ENCODE measurements around the gene ATP11C. TPM values are rescaled to one million over a fixed set of nuclear protein-coding genes. Genes with fewer than 3 reads are reported as not detected.

ATP11C gene
- total RNA-seq, 4 donors from 2014 or later, result 6.4 to 26.0 (median 15.4) TPM

DNA sequence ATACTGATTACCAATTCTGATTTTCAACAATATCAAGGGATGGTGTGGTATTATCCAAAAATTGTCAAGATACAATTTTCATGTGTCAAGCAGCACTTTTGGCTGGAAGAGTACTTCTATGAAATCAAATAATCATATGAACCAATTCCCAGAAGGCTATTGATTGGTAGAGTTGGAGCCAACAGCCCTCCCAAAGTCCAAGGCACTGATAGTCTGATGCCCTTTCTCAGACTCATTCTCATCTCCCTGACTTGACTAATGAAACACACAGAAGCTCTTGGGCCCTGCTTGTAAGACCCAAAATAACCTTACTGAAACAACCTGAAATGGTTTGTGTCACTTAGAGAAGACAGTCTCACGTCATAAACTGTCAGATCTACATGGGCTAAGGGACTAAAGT is 48.9 kb downstream of the ATP11C start:
- no peak for DNase-seq
- TF ChIP-seq EP300 (IDR thresholded peaks at IDR 0.05; ENCODE audit: low read depth), result no peak
- no peak for TF ChIP-seq POLR2AphosphoS5 (IDR thresholded peaks at IDR 0.05)
- no peak for TF ChIP-seq POLR2A (IDR thresholded peaks at IDR 0.05)
- TF ChIP-seq, protein P1, sequence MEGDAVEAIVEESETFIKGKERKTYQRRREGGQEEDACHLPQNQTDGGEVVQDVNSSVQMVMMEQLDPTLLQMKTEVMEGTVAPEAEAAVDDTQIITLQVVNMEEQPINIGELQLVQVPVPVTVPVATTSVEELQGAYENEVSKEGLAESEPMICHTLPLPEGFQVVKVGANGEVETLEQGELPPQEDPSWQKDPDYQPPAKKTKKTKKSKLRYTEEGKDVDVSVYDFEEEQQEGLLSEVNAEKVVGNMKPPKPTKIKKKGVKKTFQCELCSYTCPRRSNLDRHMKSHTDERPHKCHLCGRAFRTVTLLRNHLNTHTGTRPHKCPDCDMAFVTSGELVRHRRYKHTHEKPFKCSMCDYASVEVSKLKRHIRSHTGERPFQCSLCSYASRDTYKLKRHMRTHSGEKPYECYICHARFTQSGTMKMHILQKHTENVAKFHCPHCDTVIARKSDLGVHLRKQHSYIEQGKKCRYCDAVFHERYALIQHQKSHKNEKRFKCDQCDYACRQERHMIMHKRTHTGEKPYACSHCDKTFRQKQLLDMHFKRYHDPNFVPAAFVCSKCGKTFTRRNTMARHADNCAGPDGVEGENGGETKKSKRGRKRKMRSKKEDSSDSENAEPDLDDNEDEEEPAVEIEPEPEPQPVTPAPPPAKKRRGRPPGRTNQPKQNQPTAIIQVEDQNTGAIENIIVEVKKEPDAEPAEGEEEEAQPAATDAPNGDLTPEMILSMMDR (IDR thresholded peaks at IDR 0.05), result no peak
- 57 to 100% methylated on average over 1 of the region's 1 CpG for WGBS, 2 donors (ENCODE audit: low coverage in 1 of 2)
- Histone ChIP-seq H3K36me3 (no peaks in the 10 kb centered on the region), H3K27ac (no peak overlapping the region), H3K4me3 (no peak overlapping the region), H3K4me1 (no peaks in the 10 kb centered on the region), H3K27me3 (no peaks in the 10 kb centered on the region), H3K9me3 (no peaks in the 10 kb centered on the region)
- in situ Hi-C loops (cut with MboI; ENCODE audit: low pct_ligation_motif_present in 1 of 4, low pct_unique_long_range_greater_than_20kb in 1 of 4, low sequenced_read_pairs in 3 of 4), result no loop called here
- intact Hi-C loops (cut with DNase I; ENCODE audit: low total_unique reads), result no loop called here

DNA sequence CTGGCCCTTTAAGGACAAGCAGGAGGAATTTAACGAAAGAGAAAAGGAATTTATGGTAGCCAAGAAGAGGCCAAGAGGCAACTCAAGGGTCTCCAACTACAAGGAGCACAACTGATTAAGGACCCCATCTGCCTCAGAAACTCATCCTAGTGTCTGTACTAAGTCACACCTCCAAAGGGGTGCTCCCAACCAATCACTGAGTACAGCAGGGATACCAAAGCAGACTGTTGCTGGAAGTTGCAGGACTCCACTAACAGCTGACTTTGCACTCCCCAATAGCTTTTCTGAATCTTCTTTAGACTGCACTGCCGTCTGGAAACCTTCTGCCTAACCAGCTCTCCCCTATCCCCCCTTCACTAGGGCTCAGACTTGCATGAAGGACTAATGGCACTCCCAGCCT is 50.6 kb downstream of the ATP11C start:
- DNase-seq, result no peak
- no peaks in the 10 kb centered on the region for H3K4me1 ChIP-seq
- no peak overlapping the region for H3K27ac ChIP-seq
- H3K36me3 ChIP-seq, result no peaks in the 10 kb centered on the region
- no peaks in the 10 kb centered on the region for H3K27me3 ChIP-seq
- intact Hi-C loops (cut with DNase I; ENCODE audit: low total_unique reads), result no loop called here
- H3K9me3 ChIP-seq, result no peaks in the 10 kb centered on the region
- in situ Hi-C loops (cut with MboI; ENCODE audit: low pct_ligation_motif_present in 1 of 4, low pct_unique_long_range_greater_than_20kb in 1 of 4, low sequenced_read_pairs in 3 of 4), result no loop called here
- no peak for TF ChIP-seq POLR2AphosphoS5 (IDR thresholded peaks at IDR 0.05)
- TF ChIP-seq EP300 (IDR thresholded peaks at IDR 0.05; ENCODE audit: low read depth), result no peak
- TF ChIP-seq, protein P1 (IDR thresholded peaks at IDR 0.05), result no peak
- no peak for TF ChIP-seq POLR2A (IDR thresholded peaks at IDR 0.05)
- WGBS, 2 donors (ENCODE audit: low coverage in 1 of 2), result 48% methylated on average over 2 of the region's 2 CpGs; no CpG with 5 or more reads in 1 of the 2 donors
- no peak overlapping the region for H3K4me3 ChIP-seq

DNA sequence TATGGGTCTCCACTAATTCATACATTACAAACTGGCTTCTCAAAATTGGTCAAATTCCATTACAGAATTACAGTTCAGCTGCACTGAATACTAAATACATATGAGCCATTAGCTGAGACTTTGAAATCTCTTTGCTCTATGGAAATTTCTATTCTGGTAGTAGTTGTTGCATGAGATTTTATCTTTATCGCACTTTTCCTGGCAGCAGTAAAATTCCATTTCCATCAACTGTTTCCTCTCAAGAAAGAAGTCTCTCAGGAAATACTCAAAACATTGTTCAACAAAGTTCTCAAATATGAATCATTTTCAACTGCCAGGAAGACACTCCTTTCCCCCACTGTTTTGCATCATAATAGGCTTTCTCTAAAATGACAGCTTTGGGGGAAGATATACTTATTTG is 51.3 kb downstream of the ATP11C start:
- Histone ChIP-seq H3K27me3 (no peaks in the 10 kb centered on the region), H3K4me3 (no peak overlapping the region), H3K36me3 (no peaks in the 10 kb centered on the region), H3K27ac (no peak overlapping the region), H3K9me3 (no peaks in the 10 kb centered on the region), H3K4me1 (no peaks in the 10 kb centered on the region)
- in situ Hi-C loops (cut with MboI; ENCODE audit: low pct_ligation_motif_present in 1 of 4, low pct_unique_long_range_greater_than_20kb in 1 of 4, low sequenced_read_pairs in 3 of 4) (no loop called here), intact Hi-C loops (cut with DNase I; ENCODE audit: low total_unique reads) (no loop called here)
- no peak for TF ChIP-seq POLR2A (IDR thresholded peaks at IDR 0.05)
- TF ChIP-seq POLR2AphosphoS5 (IDR thresholded peaks at IDR 0.05), result no peak
- TF ChIP-seq EP300 (IDR thresholded peaks at IDR 0.05; ENCODE audit: low read depth), result no peak
- TF ChIP-seq, protein P1 (IDR thresholded peaks at IDR 0.05), result no peak
- no peak for DNase-seq
- 73 to 80% methylated on average over 1 of the region's 1 CpG for WGBS, 2 donors (ENCODE audit: low coverage in 1 of 2)

DNA sequence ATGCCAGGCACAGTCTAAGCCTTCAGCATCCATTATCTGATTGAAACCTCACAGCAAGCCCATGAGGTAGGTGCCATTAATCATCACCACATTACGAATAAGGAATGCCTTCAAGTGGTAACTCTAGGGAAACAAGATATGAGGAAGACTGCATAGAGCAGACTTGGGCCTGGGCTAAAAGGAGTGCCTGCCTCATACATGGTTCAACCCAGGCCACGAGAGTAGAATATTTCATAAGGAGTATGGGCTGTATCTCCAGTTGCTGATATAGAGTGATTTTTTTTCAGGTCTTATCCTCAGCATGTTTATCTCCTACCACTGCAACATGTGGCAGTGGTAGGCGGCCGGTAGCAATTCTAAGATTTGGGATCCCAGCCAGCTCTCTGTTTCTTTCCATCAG is 51.7 kb downstream of the ATP11C start:
- H3K27me3 ChIP-seq, result no peaks in the 10 kb centered on the region
- H3K4me3 ChIP-seq, result no peak overlapping the region
- no peaks in the 10 kb centered on the region for H3K36me3 ChIP-seq
- H3K4me1 ChIP-seq, result no peaks in the 10 kb centered on the region
- 73% methylated on average over 4 of the region's 4 CpGs; no CpG with 5 or more reads in 1 of the 2 donors for WGBS, 2 donors (ENCODE audit: low coverage in 1 of 2)
- H3K9me3 ChIP-seq, result no peaks in the 10 kb centered on the region
- no peak overlapping the region for H3K27ac ChIP-seq
- no peak for DNase-seq
- no peak for TF ChIP-seq POLR2AphosphoS5 (IDR thresholded peaks at IDR 0.05)
- intact Hi-C loops (cut with DNase I; ENCODE audit: low total_unique reads), result no loop called here
- in situ Hi-C loops (cut with MboI; ENCODE audit: low pct_ligation_motif_present in 1 of 4, low pct_unique_long_range_greater_than_20kb in 1 of 4, low sequenced_read_pairs in 3 of 4), result no loop called here

DNA sequence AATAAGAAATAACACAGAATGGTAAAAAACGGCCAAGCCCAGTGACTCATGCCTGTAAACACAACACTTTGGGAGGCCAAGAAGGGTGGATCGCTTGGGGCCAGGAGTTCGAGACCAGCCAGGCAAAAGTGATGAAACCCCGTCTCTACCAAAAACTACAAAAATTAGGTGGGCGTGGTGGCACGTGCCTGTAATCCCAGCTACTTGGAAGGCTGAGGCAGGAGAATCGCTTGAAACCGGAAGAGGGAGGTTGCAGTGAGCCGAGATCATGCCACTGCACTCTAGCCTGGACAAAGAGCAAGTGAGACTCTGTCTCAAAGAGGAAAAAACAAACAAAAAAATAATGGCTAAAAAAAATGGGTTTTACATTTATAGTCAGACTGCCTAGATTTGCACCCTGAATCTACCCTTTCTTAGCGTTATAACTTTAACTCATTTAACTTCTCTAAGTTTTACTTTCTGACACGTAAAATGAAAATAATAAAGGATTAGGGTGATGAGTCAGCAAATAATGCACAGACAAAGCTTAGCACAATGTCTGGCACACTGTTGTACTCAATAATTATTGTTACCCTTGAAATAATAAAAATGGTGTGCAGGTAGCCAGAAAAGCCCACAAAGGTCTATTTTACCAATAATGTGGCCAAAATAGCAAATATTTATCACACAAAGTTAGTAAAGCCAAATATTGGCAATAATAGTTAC is 55.0 kb downstream of the ATP11C start:
- Histone ChIP-seq H3K4me1 (no peaks in the 10 kb centered on the region), H3K4me3 (no peak overlapping the region), H3K27me3 (no peaks in the 10 kb centered on the region), H3K9me3 (no peaks in the 10 kb centered on the region), H3K27ac (no peak overlapping the region), H3K36me3 (no peaks in the 10 kb centered on the region)
- in situ Hi-C loops (cut with MboI; ENCODE audit: low pct_ligation_motif_present in 1 of 4, low pct_unique_long_range_greater_than_20kb in 1 of 4, low sequenced_read_pairs in 3 of 4) (no loop called here), intact Hi-C loops (cut with DNase I; ENCODE audit: low total_unique reads) (no loop called here)
- DNase-seq, result no peak
- TF ChIP-seq, protein P1 (IDR thresholded peaks at IDR 0.05), result no peak
- TF ChIP-seq EP300 (IDR thresholded peaks at IDR 0.05; ENCODE audit: low read depth), result no peak
- no peak for TF ChIP-seq POLR2A (IDR thresholded peaks at IDR 0.05)
- no peak for TF ChIP-seq POLR2AphosphoS5 (IDR thresholded peaks at IDR 0.05)
- WGBS, 2 donors (ENCODE audit: low coverage in 1 of 2), result 78 to 95% methylated on average over 2 to 11 of the region's 11 CpGs

All from transverse colon (tissue), 4 donors.